ENCODE data around the gene DNTT.
"Not testable (repeated sequence)": the region's sequence is repeated elsewhere in the genome, so short reads cannot be mapped to it uniquely, and the experiment has no call there.

Gene DNTT

DNA sequence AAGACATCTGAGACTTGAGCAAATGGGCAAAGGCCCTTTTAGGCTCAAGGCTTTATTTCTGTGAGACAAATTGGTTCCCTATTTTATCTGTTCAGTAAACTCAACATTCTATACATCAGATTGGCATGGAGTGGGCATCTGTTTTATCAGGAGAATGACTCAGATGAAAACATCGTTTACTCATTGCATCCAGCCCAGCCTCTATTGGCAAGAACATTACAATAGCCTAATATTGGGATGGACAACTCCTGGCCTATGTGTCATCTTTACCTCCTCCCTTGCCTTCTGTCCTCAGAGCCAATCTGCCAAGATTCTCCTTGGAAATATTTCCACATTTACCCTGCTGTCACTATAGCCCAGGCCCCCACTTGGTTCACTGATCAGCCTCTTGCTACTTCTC lies 27.4 kb upstream of the DNTT start:
- no peak for DNase-seq

- DNase-seq, result peak in 1 of 2 donors; percentile 12
Observed at GRCh38 chr10:96279191-96279641, 25.0 kb upstream of the DNTT start.

DNA sequence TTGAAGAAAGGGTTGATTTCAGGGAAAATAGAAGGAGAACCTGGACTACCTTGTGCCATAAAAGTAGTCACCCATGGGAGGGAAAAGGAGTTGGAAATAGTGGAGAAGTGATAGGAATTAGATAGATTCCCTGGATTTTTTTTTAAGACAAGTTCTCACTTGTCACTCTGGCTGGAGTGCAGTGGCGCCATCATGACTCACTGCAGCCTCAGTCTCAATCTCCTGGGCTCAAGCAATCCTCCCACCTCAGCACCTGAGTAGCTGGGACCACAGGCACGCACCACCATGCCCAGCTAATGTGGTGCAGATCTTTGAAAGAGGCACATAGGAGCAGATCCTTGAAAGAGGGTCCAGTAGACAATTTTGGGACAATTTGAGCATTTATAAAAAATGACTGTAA lies 23.4 kb upstream of the DNTT start:
- DNase-seq, result no peak

DNA sequence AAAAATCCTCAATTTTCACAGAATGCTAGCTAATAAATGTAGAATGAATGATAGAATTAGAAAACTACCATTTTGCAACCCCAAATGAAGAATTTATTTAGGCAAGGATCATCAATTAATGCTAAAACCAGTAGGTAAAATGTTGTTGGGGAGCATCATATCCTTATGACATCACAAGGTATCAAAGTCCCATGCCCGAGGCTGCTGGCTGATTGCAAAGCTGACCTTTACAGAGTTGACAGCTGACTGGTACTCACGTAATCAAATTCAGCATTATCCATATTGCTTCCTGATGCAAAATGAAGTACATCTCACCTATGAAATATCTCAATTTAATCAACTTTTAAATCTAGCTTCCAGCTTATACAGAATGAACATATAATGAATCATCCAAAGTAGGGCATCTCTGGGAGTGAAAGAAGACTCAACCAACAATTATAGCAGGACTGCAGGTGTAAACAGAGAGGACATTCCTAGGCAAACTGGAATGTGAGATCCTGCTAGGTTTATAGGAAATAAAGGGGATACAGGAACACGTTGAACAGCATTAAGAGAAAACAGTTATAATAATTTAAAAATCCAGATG lies 22.7 kb upstream of the DNTT start:
- no peak for DNase-seq

DNA sequence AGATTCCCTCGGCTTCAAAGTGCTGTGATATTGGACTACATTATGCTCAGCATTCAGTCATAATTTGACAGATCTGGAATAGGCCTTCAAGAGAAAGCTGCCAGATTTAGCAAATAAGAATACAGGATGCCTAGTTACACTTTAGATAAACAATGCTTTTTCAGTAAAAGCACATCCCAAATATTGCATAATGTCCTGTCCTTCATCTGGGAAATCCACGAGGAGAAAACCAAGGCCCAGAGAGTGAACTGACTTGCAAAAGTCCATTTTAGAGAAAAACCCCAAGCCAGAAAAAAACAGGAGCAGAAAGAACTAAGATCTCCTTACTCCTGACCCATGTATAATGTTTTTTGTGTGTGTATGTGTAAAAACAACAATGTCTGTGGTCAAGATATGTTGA lies 20.9 kb upstream of the DNTT start:
- no peak for DNase-seq

DNA sequence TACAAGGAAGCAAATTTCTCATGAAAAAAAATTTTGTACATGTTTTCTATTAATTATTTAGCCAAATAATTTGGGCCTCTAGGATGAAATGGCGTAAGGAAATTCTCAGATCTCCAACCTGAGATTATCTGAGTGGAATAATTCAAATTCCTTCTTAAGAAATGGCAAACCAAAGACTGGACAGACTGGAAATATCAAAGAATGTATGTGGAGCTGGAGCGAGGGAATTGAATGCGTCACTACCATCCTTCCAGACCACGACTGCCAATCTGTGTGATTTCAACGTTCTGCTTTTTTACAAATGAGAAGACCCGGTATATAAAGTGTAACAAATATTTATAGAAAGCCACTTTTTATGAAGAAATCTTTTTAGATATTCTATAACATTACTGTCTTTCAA lies 20.5 kb upstream of the DNTT start:
- no peak for DNase-seq

DNA sequence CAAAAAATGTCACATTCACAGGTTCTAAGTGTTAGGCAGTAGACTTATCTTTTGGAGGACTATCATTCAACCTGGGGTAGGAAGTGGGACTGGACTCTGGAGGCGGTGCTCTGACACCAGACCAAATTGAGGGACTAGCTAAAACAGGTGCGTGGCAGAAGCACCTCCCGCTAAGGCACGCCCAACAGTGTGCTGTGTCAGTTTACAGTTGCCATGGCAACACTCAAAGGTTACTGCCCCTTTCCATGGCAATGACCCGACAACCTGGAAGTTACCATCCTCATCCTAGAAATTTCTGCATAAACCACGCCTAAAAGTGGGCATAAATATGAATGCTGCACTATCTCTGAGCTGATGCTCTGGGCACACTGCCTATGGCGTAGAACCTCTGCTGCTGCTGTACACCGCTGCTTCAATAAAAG lies 18.9 kb upstream of the DNTT start:
- no peak for DNase-seq

- DNase-seq, result peak in 1 of 2 donors; percentile 38
Observed at GRCh38 chr10:96287392-96288105, 16.7 kb upstream of the DNTT start.

DNA sequence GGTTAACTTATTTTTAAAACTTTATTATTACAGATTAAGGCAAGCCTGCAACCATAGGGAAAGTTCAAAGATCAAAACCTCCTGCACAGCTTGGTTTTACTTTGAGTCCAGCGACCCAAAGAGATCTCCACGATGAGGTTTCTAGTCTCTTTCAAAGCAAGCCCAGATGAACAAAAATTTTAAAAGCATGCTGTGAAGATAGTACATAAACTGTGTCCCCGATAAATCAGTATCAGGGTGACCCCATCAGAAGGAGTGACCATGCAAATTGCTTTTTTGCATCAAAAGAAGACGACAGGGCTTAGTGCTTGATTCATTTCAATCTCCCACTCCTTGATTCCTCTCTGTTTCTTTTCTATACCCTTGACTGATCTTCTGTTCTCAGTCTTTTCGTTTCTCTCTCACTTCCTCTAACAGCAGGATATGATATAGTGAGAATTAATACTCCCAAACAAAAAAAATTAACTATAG lies 16.0 kb upstream of the DNTT start:
- no peak for DNase-seq

- DNase-seq, result no peak
Observed at GRCh38 chr10:96289218-96289910, 14.9 kb upstream of the DNTT start.

- DNase-seq, result no peak
Observed at GRCh38 chr10:96290368-96291133, 13.7 kb upstream of the DNTT start.

- peak in 1 of 2 donors; percentile 17 for DNase-seq
Observed at GRCh38 chr10:96292971-96293920, 11.0 kb upstream of the DNTT start.

DNA sequence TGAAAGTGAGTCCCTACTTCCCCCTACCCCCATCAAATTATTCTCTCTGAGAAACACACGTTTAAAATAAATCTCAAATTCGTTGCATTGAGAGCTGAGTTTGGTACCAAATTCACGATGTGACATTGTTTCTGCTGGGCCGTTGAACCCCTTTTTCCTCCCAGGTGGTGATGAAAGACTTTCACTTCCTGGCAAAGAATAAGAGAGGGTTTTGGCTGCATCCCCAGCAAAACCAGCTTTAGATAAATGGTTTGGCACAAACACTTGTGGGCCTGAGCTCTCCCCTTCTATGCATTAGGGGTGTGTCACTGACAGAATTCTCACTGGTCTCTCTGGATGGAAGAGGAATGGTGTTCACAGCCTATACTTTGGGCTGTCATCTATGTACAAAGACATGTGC lies 8.8 kb upstream of the DNTT start:
- no peak for DNase-seq

- DNase-seq, result no peak
Observed at GRCh38 chr10:96297486-96297885, 6.7 kb upstream of the DNTT start.

- DNase-seq, result no peak
Observed at GRCh38 chr10:96298362-96298761, 5.9 kb upstream of the DNTT start.

DNA sequence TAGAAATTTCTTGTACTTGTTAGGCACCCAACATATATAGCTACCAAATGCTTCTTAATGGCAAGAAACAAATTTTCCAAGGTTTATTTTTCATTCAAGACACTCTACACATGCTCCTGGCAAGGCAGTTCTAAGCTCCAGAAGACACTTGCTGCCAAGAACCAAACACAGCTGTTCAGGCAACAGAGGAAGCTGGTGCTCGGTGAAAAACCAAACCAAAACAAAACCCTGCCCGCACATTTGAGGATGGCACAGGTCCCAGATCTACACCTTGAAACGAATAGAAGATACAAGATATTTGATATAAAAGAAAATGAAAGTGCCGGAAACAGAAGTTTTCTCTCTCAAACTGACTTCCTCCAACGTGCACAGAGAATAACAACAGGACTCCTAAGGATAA lies 4.9 kb upstream of the DNTT start:
- peak in 1 of 2 donors; percentile 11 for DNase-seq

DNA sequence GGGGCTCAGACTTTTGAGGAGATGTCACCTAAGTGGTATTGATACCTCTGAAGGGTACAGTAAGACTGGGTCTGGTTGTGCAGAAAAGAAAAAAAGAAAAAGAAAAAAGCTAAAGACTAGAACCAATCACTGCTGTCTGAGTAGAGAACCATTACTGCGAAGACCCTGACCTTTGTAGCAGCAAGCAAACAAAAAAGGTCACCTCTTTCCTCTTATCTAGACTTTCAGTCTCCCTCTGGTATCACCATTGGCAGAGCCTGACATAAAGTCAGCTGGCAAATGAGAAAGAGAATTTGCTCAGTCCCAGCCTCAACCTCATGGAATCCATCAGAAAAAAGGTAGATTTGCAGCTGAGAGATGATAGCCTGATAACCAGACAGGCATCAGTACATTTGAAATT lies 2.6 kb upstream of the DNTT start:
- no peak for DNase-seq

GRCh38 chr10:96305019-96305418 lies 785 bp downstream of the DNTT start:
- DNase-seq, result no peak

DNA sequence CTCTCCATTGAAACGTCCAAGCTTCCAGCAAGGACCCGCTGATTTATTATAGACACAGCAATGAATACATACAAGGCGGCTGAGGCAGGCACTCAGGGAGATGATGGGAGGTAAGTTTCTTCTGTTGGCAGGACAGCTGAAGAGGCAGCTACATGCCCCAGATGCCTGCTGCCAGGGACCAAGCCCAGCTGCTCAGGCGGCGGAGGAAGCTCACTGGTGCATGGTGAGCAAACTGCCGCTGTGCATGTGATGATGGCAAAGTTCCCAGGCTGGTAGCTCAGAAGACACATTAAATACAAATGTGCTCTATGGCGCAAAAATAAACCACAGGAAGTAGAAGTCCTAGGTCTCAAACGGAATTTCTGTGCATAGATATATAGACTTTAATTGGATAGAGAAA lies 2.3 kb downstream of the DNTT start:
- DNase-seq, result peak in 1 of 2 donors; percentile 9

- DNase-seq, result not testable (repeated sequence)
Observed at GRCh38 chr10:96308854-96309253, 4.6 kb downstream of the DNTT start.

DNA sequence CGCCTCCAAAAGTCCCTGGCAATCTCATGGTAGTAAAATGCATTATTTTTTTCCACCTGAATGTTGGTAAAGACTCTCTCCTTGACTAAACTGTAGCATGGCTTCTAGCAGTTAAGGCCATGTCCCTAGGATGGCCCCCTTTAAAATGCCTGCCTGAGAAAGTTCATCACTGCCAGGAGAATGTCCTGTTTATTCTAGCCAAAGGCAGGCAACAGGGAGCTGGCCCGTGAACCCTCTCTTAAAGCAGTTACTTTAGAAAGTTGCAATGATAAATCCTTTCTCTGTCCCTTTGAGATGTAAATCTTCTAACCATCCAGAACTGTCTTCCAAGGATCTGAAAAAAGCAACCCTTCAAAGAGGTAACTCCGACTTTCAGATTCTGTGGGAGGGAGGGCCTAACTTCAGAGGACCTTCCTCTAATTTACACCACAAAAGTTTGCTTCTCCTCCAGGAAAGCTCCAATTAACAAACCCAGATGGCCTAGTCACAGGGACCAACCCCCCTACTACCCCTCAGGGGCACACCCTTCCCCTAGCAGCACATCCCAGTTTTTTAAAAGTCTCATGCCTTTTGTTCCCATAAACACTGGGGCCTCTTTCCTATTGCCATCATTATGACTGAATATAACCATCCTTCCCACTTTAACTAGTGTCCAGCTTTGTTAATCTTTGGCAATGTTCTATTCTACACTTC lies 5.5 kb downstream of the DNTT start:
- DNase-seq, result no peak

GRCh38 chr10:96310321-96310669 lies 6.1 kb downstream of the DNTT start:
- DNase-seq, result no peak
